NCI-H1436 treated with DMSO at 0.1 percent for 48 hours (cell line): ENCODE results near the gene TJP3.

Experiments
- DNase-seq: peaks from one replicate; lab custom pipeline; 2025; lab: John Stamatoyannopoulos, UW

The TJP3 gene

GRCh38 chr19:3782903-3783302, 74.7 kb downstream of the TJP3 start:
- DNase-seq = no peak

- no peak for DNase-seq
Observed at GRCh38 chr19:3783660-3784584, 75.7 kb downstream of the TJP3 start.

- no peak for DNase-seq
Observed at GRCh38 chr19:3784607-3785450, 76.6 kb downstream of the TJP3 start.

- no peak for DNase-seq
Observed at GRCh38 chr19:3785451-3785937, 77.3 kb downstream of the TJP3 start.

GRCh38 chr19:3785938-3786824, 78.0 kb downstream of the TJP3 start, which contains the start of gene MATK:
MATK (minus strand) TSS chr19:3786381; CDS start chr19:3785135, 1,246 bp downstream.
- no peak for DNase-seq

- DNase-seq = no peak
Observed at GRCh38 chr19:3788996-3789778, 81.0 kb downstream of the TJP3 start.

- no peak for DNase-seq
Observed at GRCh38 chr19:3790209-3790734, 82.1 kb downstream of the TJP3 start.

- no peak for DNase-seq
Observed at GRCh38 chr19:3790941-3791340, 82.8 kb downstream of the TJP3 start.

GRCh38 chr19:3792114-3792513, 83.9 kb downstream of the TJP3 start:
- DNase-seq = no peak

- no peak for DNase-seq
Observed at GRCh38 chr19:3793799-3794198, 85.6 kb downstream of the TJP3 start.

GRCh38 chr19:3796358-3796757, 88.2 kb downstream of the TJP3 start:
- DNase-seq = no peak

- DNase-seq = no peak
Observed at GRCh38 chr19:3798137-3798536, 90.0 kb downstream of the TJP3 start.
